Colon (tissue), 2 donors: Measurements from ENCODE around the gene PRPSAP2.

Experiments
- FAIRE-seq: peaks from 2 replicates; lab custom pipeline; 2012; peaks lifted over from hg19 to GRCh38; lab: Jason Lieb, UNC
- donor health status: control.
- donor health status: control.

PRPSAP2 gene

DNA sequence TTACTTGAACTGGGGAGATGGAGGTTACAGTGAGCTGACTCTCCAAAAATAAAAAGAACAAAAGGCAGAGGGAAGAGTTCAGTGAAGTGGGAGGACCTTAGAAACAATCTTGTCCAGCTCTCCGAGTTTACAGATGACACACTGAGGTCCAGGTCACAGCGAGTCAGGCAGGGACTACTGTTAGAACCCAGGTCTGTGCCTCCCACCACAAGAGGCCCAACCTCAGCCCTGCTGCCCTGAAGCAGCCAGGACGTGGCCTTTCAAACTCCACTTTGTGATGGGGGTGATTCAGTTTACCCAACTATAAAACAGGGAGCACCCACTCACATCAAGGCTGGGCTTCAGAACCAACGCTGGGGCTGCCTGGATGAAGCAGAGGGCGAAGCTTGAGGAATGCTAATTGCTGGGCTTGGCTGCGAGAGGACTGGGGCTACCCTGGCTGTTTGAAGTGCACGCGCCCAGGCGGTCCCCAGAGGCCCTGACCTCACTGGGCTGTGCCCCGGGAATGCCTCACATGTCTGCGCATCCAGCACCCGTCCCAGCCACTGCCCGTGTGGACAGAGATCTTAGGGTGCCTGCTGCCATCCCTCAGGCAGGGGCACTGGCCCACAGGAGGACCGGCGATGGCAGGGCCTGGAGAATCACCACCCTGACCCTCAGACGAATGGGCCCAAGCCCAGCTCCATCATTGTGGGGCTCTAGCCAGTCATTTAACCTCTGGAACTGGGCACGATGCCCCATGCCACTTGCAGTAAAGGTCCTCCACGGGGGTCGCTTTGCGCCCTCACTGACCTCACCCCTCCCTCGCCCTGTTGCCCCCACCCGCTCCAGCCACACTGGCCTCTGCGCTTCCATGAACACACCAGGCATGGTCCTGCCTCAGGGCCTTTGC is 105.4 kb downstream of the PRPSAP2 start:
- no peak for FAIRE-seq

DNA sequence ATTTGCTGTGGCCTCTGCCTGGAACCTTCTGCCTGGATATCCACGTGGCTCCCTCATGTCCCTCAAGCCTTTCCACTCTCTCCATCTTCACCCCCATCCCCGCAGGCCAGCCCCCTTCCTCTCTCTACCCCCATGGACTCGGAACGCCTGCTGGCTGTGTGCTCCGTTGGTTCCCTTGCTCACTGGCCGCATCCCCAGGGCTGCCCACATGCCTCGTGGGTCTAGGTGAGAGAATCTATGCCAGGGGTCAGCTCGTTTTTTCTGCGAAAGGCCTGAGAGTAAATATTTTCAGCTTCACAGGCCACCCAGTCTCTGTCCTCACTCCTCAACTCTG is 106.1 kb downstream of the PRPSAP2 start:
- FAIRE-seq, result no peak

DNA sequence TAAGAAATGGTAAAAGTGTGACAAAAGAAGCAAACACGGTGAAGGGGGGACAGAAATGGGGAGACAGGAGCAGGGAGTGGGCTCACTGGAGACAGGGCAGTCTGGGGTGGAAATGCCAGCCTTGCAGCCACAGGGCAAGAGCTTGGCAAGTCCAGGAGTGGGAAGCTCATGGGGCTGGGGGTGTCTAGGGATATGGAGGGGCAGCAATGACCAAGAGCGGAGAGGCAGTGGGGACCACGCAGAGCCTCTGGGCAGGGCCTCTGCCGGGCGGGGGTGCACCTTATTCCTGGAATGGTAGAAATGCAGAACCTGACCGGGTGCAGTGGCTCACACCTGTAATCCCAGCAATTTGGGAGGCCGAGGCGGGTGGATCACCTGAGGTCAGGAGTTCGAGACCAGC is 106.6 kb downstream of the PRPSAP2 start:
- FAIRE-seq, result no peak

DNA sequence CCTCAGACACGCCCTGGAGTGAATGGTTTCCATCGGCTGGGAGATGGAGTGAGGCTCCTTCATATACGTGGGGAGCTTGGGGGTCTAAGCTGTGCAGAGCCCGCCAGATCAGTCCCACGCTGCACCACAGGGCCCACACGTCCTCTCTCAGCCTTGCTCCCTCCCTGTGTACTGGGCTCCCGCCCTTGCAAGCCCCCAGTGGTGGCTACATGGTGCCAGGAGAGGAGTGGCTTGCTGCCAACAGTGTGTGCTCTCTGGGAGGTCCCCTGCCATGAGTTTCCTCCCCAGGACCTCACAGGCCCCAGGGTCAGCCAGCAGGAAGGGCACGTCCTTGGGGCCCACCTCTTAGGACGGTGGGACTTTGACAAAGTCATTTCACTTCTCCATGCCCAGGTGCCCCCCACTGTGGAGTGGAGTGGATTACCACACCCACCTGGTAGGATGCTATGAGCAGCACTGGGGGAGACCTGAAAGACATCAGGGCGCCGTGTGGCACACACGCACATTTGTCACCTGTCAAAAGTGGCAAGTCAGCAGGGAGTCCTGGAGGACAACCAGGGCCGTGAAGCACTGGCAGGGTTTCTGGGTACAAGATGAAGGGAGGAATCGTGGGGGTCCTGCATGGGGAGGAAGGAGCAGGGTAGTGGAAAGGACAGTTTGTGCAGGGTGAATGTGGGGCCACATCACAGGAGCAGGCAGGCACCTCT is 107.8 kb downstream of the PRPSAP2 start:
- FAIRE-seq, result no peak

DNA sequence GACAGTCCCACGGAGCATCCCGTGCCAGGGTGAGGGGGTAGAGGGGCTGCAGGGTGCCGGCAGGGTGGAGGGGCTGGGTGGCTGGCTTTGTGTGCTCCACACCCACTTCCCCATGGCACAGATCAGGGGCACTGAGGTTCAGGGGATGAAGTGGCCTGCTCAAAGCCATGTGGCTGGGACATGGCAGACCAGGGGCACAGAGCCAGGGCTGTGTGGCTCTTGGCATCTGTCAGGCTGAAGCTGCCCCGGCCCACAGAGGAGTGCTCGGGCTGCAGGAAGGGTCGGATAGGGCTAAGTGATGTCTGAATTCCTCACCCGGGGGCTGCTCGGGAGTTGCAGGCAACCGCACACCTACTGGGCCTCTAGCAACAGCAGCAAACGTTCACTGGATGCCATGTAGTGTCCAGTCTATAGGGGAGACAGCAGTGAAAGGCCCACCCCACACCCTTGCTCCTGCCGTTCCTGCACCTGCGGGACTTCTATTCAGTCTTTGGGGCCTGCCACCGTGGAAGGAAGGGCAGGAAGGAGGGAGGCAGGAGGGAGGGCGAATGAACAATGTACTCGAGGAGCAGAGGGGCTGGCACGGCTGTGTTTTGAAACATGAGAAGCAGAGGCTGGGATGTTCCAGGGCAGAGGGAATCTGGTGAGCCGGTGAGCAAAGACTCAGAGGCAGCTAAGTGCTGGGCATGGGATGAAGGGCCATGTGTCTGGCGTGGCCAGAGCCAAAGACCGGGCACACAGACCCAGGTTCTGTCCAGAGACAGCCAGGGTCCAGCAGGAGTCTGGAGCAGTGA is 109.1 kb downstream of the PRPSAP2 start:
- no peak for FAIRE-seq

DNA sequence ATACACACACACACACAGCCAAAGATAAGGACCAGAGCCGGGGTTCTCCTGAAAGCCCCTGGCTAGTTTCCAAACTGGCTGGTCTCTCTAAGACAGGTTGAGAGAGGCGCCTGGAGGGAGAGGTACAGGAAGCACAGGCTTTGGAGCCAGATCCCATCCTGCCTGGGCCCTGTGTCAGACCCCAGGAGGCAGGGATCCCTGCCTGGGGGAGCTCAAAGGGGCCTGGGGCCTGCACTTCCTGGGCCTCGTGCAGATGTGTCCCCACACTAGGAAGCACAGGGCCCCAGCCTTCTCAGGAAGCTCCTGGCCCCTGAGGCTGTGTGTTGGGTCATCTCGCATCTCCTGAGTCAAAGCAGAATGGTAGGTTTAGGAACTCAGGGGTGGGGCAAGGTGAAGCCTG is 110.0 kb downstream of the PRPSAP2 start:
- no peak for FAIRE-seq

DNA sequence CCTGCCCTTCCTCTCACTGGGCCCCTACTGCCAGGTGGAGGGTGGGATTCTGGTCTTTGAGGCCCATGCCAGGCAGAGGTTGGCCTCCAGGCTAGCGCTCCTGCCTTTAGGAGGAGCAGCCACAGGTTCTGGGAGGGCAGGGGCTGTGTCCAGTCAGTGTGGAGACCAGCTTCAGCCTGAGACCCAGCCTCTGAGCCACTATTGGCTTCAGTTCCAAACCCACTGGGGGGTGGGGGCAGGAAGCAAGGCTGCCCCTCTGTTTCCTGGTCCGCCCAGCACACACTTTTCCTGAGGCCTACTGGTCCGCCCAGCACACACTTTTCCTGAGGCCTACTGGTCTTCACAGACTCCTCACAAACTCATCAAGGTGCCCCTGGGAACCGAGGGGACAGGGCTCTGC is 110.4 kb downstream of the PRPSAP2 start:
- FAIRE-seq, result no peak

DNA sequence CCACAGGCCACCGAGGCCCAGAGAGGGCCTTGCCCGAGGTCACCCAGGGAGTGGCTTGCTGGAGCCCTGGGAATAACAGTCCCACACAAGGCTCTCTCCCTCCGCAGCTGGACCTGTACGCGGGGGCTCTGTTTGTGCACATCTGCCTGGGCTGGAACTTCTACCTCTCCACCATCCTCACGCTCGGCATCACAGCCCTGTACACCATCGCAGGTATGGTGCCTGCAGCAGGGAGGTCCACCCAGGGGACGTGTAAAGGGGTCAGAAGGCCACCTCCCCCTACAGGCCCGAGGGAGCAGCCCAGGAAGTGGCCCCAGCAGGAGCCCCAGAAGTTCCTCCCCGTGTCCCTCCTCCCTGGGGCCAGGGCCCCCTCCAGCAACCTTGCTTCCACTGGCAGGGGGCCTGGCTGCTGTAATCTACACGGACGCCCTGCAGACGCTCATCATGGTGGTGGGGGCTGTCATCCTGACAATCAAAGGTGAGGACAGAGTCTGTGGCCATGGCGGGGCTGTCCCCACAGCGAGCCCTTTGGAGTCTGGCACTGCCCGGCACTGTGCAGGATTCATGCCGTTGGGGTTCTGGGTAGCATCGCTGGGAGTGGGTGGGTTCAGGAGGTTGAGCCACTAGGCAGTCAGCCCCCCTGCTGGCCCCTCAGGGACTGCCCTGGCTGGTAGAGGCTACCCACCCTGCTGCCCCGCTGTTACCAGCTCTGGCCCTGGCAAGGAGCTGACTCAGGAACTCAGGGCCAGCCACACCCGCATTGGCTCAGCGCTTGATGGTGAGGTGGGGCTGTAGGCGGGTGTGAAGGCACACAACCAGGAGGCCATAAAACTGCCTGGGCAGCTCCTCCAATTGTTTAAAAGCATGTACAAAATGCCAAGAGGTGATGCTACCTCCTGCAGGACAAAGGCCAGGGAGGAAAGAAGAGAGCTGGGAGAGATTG is 111.3 kb downstream of the PRPSAP2 start:
- FAIRE-seq, result no peak

DNA sequence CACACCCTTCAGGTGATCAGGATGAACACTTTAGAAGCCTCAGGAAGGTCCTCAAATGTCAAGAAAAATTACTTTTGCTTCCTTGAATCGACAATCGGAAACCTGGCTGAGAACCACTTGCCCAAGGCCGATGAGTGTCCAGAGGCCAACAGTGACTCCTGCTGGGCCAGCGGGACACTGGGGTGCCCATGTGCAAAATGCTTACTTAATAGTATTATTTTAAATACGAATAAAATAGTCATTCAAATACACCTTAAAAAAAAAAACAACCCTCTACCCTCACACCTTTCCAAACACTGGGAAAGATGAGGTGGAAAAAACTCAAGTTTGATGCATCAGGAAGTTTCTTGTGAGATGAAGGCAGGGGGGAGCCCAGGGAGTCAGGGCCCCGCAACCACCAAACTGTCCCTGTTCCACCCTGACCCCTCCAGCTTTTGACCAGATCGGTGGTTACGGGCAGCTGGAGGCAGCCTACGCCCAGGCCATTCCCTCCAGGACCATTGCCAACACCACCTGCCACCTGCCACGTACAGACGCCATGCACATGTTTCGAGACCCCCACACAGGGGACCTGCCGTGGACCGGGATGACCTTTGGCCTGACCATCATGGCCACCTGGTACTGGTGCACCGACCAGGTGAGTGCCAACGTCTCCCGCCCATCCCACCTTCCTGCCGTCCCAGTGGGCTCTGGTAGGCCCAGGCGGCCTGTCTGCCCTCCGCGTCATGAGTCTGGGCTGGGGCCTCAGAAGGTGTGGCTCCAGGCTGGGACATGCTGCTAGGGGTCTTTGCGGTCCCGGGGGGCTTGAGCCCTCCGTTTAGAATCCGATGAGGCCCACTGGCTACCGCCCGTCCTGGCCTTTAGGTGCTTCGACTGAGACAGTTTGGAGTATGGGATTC is 112.9 kb downstream of the PRPSAP2 start:
- no peak for FAIRE-seq

DNA sequence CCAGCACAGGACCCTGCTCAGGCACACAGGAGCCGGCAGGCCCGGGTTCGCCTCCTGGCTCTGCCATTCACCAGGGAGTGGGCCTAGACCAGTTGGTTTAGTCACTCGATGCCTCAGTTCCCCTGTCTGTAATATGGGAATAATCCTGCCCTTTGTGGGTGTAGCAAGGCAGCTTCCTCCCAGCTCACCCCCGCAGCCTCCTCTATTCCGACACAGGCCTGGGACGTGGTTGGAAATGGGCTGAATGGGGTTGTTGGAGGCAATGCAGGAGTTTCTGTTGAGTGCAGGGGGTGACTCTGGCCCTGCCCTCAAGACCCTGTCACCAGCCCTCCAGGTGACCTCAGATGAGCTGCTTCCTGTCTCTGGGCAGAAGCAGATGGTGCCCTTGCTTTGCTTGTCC is 113.9 kb downstream of the PRPSAP2 start:
- FAIRE-seq, result no peak

DNA sequence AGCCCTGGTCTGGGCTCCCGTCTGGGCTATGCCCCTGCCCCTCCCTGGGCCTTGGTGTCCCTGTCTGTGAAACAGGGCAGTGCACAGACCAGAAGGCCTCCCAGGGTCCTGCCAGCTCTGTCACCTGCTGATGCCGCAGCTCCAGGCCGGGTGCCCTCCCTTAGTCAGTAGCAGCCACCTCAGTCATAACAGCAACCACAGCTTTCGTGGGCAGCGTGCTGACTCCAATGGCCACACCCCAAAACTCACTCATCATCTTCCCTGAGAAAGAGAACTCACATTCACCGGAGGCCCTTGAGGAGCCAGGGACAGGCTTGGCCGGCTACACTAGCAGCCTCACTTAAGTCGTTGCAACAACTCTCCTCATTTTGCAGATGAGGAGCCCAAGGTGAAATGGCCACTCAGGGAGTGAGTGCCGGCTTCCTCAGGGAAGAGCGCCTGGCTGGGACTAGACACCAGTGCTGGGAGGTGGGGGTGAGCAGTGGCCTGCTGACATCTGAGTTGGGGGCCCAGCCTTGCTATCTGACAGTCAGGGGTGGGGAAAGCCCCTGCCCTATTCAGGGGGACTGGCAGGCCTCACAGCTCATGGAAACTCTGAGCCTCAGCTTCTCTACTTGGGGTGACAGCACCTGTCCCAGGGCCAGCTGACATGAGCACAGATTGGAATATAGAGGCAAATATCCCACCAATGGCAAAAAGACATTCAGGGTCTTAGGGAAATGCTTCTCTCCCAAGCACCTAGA is 116.6 kb downstream of the PRPSAP2 start:
- FAIRE-seq, result no peak

DNA sequence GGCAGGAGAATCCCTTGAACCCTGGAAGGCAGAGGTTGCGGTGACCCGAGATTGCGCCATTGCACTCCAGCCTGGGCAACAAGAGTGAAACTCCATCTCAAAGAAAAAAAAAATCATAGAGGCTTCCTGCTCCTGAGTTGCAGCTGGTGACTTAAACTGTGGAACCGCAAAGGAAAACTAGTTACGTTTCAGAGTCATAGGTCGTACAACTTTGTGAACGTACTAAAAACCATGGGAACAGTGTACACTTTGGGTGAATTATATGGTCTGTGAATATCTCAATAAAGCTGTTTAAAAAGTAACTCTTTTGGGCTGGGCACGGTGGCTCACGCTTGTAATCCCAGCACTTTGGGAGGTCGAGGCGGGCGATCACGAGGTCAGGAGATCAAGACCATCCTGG is 117.7 kb downstream of the PRPSAP2 start:
- FAIRE-seq, result no peak

DNA sequence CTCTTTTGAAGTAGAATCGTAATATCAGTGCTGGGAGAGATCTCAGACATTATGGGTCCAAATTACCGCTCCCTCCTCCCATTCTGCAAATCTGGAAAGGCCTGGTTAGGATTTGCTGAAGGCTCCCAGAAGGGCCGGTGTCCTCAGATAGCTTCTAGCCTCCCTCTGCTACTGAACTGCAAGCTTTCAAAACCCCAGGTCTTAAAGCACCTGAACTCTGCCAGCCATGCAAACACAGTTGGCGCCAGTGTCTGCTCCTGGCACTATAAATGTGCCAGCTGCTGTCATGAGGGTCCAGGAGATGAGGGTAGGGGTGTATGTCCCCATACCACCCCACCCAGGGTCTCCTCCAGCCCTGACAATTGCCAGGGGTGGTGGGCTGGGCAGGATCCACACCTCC is 118.3 kb downstream of the PRPSAP2 start:
- FAIRE-seq, result no peak

DNA sequence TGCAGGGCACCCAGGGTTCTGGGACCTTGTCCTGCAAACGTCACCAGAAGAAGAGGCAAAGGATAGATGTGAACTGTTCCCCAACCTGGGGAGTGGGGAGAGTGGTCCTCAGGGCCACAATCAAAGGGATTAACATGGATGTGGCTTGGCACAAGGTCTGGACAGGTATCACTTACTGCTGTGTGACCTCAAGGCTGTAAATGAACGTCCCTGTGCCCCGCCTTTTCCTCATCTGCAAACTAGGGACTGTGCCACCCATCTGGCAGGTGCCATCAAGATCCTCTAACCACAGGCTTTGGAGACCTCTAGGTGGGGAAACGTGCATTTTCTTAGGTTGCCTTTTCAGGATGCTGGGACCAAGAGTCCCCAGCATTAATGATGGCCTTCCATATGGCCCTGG is 119.1 kb downstream of the PRPSAP2 start:
- no peak for FAIRE-seq

DNA sequence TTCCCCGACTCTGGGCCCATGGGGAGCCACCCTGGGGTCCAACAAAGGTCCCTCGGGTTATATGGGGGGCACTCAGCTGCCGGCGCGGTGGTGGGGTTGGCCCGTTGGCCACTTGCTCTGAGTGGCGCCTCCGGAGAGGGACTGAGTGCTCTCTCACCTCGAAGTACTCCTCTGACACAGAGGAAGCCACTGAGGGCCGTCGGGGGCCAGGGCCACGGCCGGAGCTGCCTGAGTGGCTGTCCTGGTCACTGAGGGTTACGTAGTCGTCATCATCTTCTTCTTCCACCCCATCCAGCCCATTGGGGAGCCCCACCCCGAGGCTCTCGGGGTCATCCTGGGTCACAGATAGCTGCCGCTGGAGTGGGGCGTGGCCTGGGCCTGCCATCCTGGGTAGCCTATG is 119.7 kb downstream of the PRPSAP2 start:
- no peak for FAIRE-seq

DNA sequence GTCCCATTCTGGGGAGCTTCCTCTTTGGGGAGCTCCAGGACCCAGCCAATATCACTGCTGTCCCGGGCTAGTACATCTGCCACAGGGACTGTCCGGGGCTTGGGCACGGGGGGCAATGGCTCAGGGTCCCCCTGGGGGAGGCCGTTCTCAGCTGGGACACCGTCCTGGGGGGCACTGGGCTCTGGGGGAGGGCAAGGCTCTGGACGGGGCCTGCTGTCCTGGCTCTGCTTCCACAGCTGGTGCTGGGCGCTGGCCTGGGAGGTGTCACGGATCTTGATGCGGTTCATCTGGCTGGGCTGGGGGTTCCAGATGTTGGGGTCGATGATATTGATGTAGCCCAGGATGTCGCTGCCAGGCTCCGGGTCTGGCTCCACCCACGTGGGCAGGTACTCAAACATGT is 120.1 kb downstream of the PRPSAP2 start:
- no peak for FAIRE-seq

DNA sequence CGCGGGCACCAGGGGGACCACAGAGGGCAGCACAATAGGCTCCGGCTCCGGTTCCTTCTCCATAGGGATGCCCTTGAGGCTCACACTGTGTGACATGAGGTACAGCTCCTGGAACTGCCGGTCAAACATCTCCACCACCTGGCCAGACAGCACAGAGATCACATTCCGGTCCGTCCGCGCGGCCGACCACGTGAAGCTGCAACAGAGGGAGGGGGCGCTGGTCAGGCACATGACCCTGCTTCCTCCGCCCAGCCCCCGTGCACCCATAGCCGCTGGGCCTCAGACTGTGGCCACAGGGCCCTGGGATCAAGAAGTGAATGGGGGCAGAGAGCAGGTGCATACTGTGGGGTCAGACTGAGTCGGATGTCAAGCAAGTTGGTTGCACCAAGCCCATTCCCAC is 120.7 kb downstream of the PRPSAP2 start:
- no peak for FAIRE-seq
